CD4-positive, alpha-beta T cell (primary cell): ENCODE measurements around the gene GMPPA. TPM values are rescaled to one million over a fixed set of nuclear protein-coding genes. Genes with fewer than 3 reads are reported as not detected.

ENCODE experiments used
- ATAC-seq: fragments of 200-7000 bp; cut with Tn5 transposase; one replicate; pipeline ENCODE4 v1.10.0; 2022; ENCODE audit warnings: mild to moderate bottlenecking; ENCODE audit not compliant: poor library complexity
- CTCF ChIA-PET: fragments of 350-600 bp; sonication (Branson Sonifier 250); formaldehyde crosslinking; loops from one replicate; lab custom pipeline; 2021; ENCODE audit warnings: antibody characterized with exemption, inconsistent platforms; lab: Charles Lee
- POLR2A ChIA-PET: fragments of 350-600 bp; sonication (Branson Sonifier 250); formaldehyde crosslinking; loops from one replicate; lab custom pipeline; 2021; ENCODE audit warnings: antibody characterized with exemption, inconsistent platforms; lab: Charles Lee
- DNase-seq, 14 experiments: peaks; one replicate each; pipeline ENCODE4 v3.0.0-alpha.2; 2013 to 2020; ENCODE audit warnings: mixed read lengths in 2 of 14
- H3K27ac ChIP-seq, 2 donors: one replicate each; pipeline versions ENCODE4 v1.5.1 to v1.7.0; 2013; ENCODE audit warnings: low read length in 2 of 2, low read depth in 1 of 2, mild to moderate bottlenecking in 1 of 2
- H3K27me3 ChIP-seq, 2 experiments: 1 replicate in 1 of 2; 2 replicates in 1 of 2; pipeline versions ENCODE4 v1.6.1 to v1.7.0; 2013; ENCODE audit warnings: low read length in 2 of 2, control low read depth in 1 of 2, mild to moderate bottlenecking in 1 of 2, moderate library complexity in 1 of 2; ENCODE audit not compliant: insufficient read depth in 2 of 2, control insufficient read depth in 1 of 2
- H3K36me3 ChIP-seq: one replicate; pipeline ENCODE4 v1.6.1; 2013; ENCODE audit warnings: low read length, control low read depth; ENCODE audit not compliant: insufficient read depth
- H3K4me1 ChIP-seq: one replicate; pipeline ENCODE4 v1.6.1; 2013; ENCODE audit warnings: low read length, control low read depth; ENCODE audit not compliant: insufficient read depth
- H3K4me3 ChIP-seq: one replicate; pipeline ENCODE4 v1.5.1; 2013; ENCODE audit warnings: mild to moderate bottlenecking, low read length, moderate library complexity
- H3K9me3 ChIP-seq, 2 experiments: 1 replicate in 1 of 2; 2 replicates in 1 of 2; pipeline versions ENCODE4 v1.6.1 to v1.7.0; 2013; ENCODE audit warnings: low read length in 2 of 2, mild to moderate bottlenecking in 2 of 2, control low read depth in 1 of 2, moderate library complexity in 1 of 2; ENCODE audit not compliant: control insufficient read depth in 1 of 2, insufficient read depth in 1 of 2
- H3K27ac Mint-ChIP-seq: one replicate; pipeline ENCODE4 v1.8.0; 2020; ENCODE audit warnings: mixed read lengths
- H3K27me3 Mint-ChIP-seq: one replicate; pipeline ENCODE4 v1.8.0; 2021; ENCODE audit warnings: mixed read lengths
- H3K36me3 Mint-ChIP-seq: one replicate; pipeline ENCODE4 v1.8.0; 2021; ENCODE audit warnings: low read depth, mixed read lengths
- H3K4me1 Mint-ChIP-seq: one replicate; pipeline ENCODE4 v1.8.0; 2021; ENCODE audit warnings: low read depth, mixed read lengths
- H3K4me3 Mint-ChIP-seq: one replicate; pipeline ENCODE4 v1.8.0; 2020; ENCODE audit warnings: mild to moderate bottlenecking, mixed read lengths
- H3K9me3 Mint-ChIP-seq: one replicate; pipeline ENCODE4 v1.8.0; 2020; ENCODE audit warnings: mixed read lengths
- intact Hi-C, 2 experiments: fragments of 100-400 bp; cut with DNase I in 1 of 2; cut with micrococcal nuclease in 1 of 2; formaldehyde crosslinking; loops; one replicate each; pipeline versions ENCODE4 v1.15.1 to v1.9.0; 2023 to 2025; cut with DNase I, micrococcal nuclease
- total RNA-seq, 174 experiments: library from RNA in 2 of 174; stranded (reverse) in 2 of 174; gene quantifications; one replicate each; pipeline ENCODE4 v1.2.3 and lab custom pipeline; 2021 to 2026
- TF ChIP-seq, protein P1 (sequence below): fragments of 200-600 bp; IDR thresholded peaks from one replicate; pipeline ENCODE4 v1.8.0; 2022; ENCODE audit warnings: antibody characterized with exemption, mild to moderate bottlenecking

The GMPPA gene
- total RNA-seq, 2 experiments from 2014 or later, result 13.3 to 14.4 TPM

GRCh38 chr2:219517954-219518778 is 19.5 kb downstream of the GMPPA start:
- H3K4me3 Mint-ChIP-seq, result no peak overlapping the region
- H3K36me3 Mint-ChIP-seq, result no peaks in the 10 kb centered on the region
- no peak overlapping the region for H3K4me3 ChIP-seq
- peaks cover 0 to 11% of the 10 kb centered on the region in 2 experiments for H3K9me3 ChIP-seq
- TF ChIP-seq, protein P1, sequence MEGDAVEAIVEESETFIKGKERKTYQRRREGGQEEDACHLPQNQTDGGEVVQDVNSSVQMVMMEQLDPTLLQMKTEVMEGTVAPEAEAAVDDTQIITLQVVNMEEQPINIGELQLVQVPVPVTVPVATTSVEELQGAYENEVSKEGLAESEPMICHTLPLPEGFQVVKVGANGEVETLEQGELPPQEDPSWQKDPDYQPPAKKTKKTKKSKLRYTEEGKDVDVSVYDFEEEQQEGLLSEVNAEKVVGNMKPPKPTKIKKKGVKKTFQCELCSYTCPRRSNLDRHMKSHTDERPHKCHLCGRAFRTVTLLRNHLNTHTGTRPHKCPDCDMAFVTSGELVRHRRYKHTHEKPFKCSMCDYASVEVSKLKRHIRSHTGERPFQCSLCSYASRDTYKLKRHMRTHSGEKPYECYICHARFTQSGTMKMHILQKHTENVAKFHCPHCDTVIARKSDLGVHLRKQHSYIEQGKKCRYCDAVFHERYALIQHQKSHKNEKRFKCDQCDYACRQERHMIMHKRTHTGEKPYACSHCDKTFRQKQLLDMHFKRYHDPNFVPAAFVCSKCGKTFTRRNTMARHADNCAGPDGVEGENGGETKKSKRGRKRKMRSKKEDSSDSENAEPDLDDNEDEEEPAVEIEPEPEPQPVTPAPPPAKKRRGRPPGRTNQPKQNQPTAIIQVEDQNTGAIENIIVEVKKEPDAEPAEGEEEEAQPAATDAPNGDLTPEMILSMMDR, result no peak
- peaks cover 26% of the 10 kb centered on the region for H3K4me1 Mint-ChIP-seq
- intact Hi-C loops, result no loop called here
- peaks cover 28% of the 10 kb centered on the region for H3K4me1 ChIP-seq
- ATAC-seq, result no peak
- H3K27me3 Mint-ChIP-seq, result peaks cover 79% of the 10 kb centered on the region
- ChIA-PET POLR2A (no interaction called here), CTCF (interaction anchor here (1.4 kb wide), 1 partner anchor 8 kb away, joined by 3 read pairs; no protein-coding TSS in a partner anchor)
- no peaks in the 10 kb centered on the region for H3K9me3 Mint-ChIP-seq
- no peak for DNase-seq
- no peak overlapping the region for H3K27ac Mint-ChIP-seq
- no peak overlapping the region for H3K27ac ChIP-seq
- H3K27me3 ChIP-seq, result peaks cover 50 to 96% of the 10 kb centered on the region in 2 experiments
- H3K36me3 ChIP-seq, result no peaks in the 10 kb centered on the region

DNA sequence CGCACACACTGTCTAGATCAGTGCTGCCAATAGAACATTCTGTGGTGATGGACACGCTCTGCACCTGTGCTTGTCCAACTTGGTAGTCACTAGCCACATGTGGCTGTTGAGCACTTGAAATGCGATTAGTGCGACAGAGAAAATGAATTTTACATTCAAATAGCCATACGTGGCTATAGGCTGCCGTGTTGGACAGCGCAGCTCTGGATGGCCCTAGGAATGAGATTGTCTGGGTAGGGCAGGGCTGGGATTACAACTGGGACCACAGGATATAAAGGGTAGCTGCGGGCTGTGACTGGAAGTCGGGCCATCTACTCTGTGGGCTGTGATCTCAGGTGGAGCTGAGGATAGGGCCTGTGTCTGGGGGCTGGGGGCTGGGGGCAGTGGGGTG is 20.8 kb downstream of the GMPPA start:
- TF ChIP-seq, protein P1, result no peak
- H3K4me3 Mint-ChIP-seq, result no peak overlapping the region
- H3K36me3 ChIP-seq, result no peaks in the 10 kb centered on the region
- H3K27ac Mint-ChIP-seq, result no peak overlapping the region
- DNase-seq, result no peak
- no peak for ATAC-seq
- intact Hi-C loops, result no loop called here
- peaks cover 0 to 6% of the 10 kb centered on the region in 2 experiments for H3K9me3 ChIP-seq
- no peaks in the 10 kb centered on the region for H3K9me3 Mint-ChIP-seq
- POLR2A ChIA-PET, result no interaction called here
- H3K4me3 ChIP-seq, result no peak overlapping the region
- peaks cover 22% of the 10 kb centered on the region for H3K4me1 ChIP-seq
- H3K27me3 Mint-ChIP-seq, result peaks cover 80% of the 10 kb centered on the region
- H3K4me1 Mint-ChIP-seq, result peaks cover 20% of the 10 kb centered on the region
- CTCF ChIA-PET, result interaction anchor here (1.4 to 2.2 kb wide), 2 partner anchors 10 kb away, joined by 3 to 10 read pairs; no protein-coding TSS in a partner anchor
- no peak overlapping the region for H3K27ac ChIP-seq
- no peaks in the 10 kb centered on the region for H3K36me3 Mint-ChIP-seq
- H3K27me3 ChIP-seq, result peaks cover 50 to 97% of the 10 kb centered on the region in 2 experiments

GRCh38 chr2:219520079-219520478 is 21.4 kb downstream of the GMPPA start:
- H3K36me3 ChIP-seq, result no peaks in the 10 kb centered on the region
- Mint-ChIP-seq H3K27me3 (peaks cover 85% of the 10 kb centered on the region), H3K4me3 (no peak overlapping the region), H3K36me3 (no peaks in the 10 kb centered on the region), H3K4me1 (peaks cover 20% of the 10 kb centered on the region), H3K9me3 (no peaks in the 10 kb centered on the region), H3K27ac (no peak overlapping the region)
- H3K9me3 ChIP-seq, result peaks cover 0 to 6% of the 10 kb centered on the region in 2 experiments
- DNase-seq (no peak), ATAC-seq (no peak)
- ChIA-PET CTCF (interaction anchor here (2.2 to 2.4 kb wide), 2 partner anchors 10 kb away, joined by 9 to 10 read pairs; no protein-coding TSS in a partner anchor), POLR2A (interaction anchor here (0.9 kb wide), 1 partner anchor 22 kb away, joined by 3 read pairs; the partner anchor contains the start of gene GMPPA)
- H3K27me3 ChIP-seq, result peaks cover 55 to 97% of the 10 kb centered on the region in 2 experiments
- TF ChIP-seq, protein P1, result no peak
- H3K27ac ChIP-seq, result no peak overlapping the region
- intact Hi-C loops, result no loop called here
- peaks cover 19% of the 10 kb centered on the region for H3K4me1 ChIP-seq
- no peak overlapping the region for H3K4me3 ChIP-seq
